Measurements from ENCODE around the gene SHROOM4. TPM values are rescaled to one million over a fixed set of nuclear protein-coding genes. Genes with fewer than 3 reads are reported as not detected.

The SHROOM4 gene
- total RNA-seq, 6 experiments from 2014 or later, result 0.55 to 2.0 (median 1.2) TPM

DNA sequence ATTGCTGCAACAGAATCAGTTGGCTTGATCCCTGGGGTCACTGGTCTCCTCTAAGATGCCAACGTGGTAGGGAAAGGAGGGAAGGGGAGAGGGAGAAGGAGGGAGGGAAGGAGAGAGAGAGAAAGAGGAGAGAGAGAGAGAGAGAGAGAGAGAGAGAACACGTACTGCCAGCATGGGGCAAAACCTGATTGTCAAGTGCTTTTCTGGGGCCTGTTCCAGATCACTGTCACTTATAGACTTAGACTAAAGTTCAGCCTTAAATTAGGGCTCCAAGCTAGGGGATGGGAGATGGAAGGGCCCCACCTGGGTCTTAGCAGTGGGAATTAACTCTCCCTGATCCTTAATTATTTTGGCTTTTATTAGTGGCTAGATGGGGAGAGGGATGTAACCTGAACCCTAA is 12.9 kb downstream of the SHROOM4 start:
- H3K4me3 ChIP-seq, result no peak overlapping the region
- intact Hi-C loops (cut with DNase I), result no loop called here
- TF ChIP-seq POLR2A (IDR thresholded peaks at IDR 0.05), result no peak
- TF ChIP-seq, protein P1, sequence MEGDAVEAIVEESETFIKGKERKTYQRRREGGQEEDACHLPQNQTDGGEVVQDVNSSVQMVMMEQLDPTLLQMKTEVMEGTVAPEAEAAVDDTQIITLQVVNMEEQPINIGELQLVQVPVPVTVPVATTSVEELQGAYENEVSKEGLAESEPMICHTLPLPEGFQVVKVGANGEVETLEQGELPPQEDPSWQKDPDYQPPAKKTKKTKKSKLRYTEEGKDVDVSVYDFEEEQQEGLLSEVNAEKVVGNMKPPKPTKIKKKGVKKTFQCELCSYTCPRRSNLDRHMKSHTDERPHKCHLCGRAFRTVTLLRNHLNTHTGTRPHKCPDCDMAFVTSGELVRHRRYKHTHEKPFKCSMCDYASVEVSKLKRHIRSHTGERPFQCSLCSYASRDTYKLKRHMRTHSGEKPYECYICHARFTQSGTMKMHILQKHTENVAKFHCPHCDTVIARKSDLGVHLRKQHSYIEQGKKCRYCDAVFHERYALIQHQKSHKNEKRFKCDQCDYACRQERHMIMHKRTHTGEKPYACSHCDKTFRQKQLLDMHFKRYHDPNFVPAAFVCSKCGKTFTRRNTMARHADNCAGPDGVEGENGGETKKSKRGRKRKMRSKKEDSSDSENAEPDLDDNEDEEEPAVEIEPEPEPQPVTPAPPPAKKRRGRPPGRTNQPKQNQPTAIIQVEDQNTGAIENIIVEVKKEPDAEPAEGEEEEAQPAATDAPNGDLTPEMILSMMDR (IDR thresholded peaks at IDR 0.05), result no peak
- no peak for DNase-seq
- WGBS (ENCODE audit: insufficient coverage, low coverage, low lambda C conversion rate, missing lambda C conversion rate), result 5% methylated on average over 2 of the region's 2 CpGs
- no peaks in the 10 kb centered on the region for H3K27me3 ChIP-seq
- H3K27ac ChIP-seq, result no peak overlapping the region
- H3K36me3 ChIP-seq, result no peaks in the 10 kb centered on the region
- H3K9me3 ChIP-seq, result no peaks in the 10 kb centered on the region
- no peak for ATAC-seq
- H3K4me1 ChIP-seq, result no peaks in the 10 kb centered on the region

DNA sequence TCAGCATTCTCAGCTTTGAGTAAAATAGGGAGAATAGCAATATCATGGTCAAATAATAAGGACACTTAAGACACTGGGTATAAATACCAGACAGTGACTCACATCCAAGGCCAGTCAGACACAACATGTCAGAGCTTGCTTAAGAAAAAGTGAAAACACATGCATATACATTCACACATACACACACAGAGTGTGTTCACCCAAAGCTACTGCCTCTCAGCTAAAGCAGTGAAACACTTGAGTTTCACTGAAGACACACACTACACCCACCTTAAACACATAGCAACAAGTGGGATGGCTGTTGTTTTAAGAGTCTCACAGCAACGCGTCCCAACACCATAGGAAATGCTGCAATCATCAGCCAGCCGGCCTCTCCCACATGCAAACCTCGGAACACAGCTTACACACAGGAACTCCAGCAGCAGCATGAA is 14.4 kb downstream of the SHROOM4 start:
- Histone ChIP-seq H3K4me1 (no peaks in the 10 kb centered on the region), H3K27me3 (no peaks in the 10 kb centered on the region), H3K27ac (no peak overlapping the region), H3K9me3 (no peaks in the 10 kb centered on the region), H3K4me3 (no peak overlapping the region), H3K36me3 (no peaks in the 10 kb centered on the region)
- WGBS (ENCODE audit: insufficient coverage, low coverage, low lambda C conversion rate, missing lambda C conversion rate), result 29% methylated on average over 4 of the region's 4 CpGs
- TF ChIP-seq, protein P1 (IDR thresholded peaks at IDR 0.05), result no peak
- no peak for TF ChIP-seq POLR2A (IDR thresholded peaks at IDR 0.05)
- DNase-seq (no peak), ATAC-seq (no peak)
- intact Hi-C loops (cut with DNase I), result no loop called here

DNA sequence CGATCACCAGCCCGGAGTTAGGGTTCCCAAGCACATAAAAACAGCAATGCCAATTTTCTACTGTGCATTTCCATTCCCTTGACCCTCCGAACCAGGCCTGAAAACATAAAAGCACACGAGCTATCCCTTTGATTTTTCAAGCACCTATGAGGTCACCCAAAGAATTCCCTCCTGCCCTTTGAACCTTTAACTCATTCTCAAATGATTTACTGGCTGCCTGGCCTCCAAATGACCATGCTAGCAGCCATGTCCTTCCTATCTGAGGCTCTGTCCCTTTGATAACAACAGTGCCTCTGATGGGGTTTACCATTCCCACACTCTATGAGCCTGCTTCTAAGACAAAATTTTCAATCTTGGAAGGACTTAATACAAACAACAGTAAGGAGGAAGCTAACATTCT is 15.2 kb downstream of the SHROOM4 start:
- DNase-seq, result no peak
- 41% methylated on average over 4 of the region's 4 CpGs for WGBS (ENCODE audit: insufficient coverage, low coverage, low lambda C conversion rate, missing lambda C conversion rate)
- H3K9me3 ChIP-seq, result no peaks in the 10 kb centered on the region

DNA sequence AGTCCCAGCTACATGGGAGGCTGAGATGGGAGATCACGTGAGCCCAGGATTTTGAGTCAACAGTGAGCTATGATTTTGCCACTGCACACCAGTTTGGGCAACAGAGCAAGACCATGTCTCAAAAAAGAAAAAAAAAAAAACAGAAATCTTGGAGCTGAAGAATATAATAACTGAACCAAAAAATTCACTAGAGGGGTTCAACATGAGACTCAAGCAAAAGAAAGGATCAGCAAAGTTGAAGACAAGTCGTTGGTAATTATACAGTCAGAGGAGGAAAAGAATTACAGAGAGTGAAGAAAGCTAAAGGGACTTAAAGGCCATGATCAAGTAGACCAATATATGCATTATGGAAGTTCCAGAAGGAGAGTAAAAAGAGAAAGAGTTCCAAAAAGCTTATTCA is 26.9 kb downstream of the SHROOM4 start:
- Histone ChIP-seq H3K36me3 (no peaks in the 10 kb centered on the region), H3K27ac (no peak overlapping the region), H3K9me3 (peaks cover 0 to 5% (median 0%) of the 10 kb centered on the region in 4 donors), H3K4me1 (no peaks in the 10 kb centered on the region), H3K27me3 (peaks cover 0 to 7% of the 10 kb centered on the region in 2 donors), H3K4me3 (no peak overlapping the region)
- intact Hi-C loops (cut with DNase I), result no loop called here
- WGBS (ENCODE audit: insufficient coverage, low coverage, low lambda C conversion rate, missing lambda C conversion rate), result 49% methylated on average over 2 of the region's 2 CpGs
- no peak for DNase-seq
- TF ChIP-seq POLR2A (IDR thresholded peaks at IDR 0.05), result no peak
- TF ChIP-seq, protein P1 (IDR thresholded peaks at IDR 0.05), result no peak
- ATAC-seq, result no peak

More for the DNA sequence above, 15.2 kb downstream of the SHROOM4 start:
- Histone ChIP-seq H3K27me3 (no peaks in the 10 kb centered on the region), H3K4me1 (no peaks in the 10 kb centered on the region), H3K4me3 (no peak overlapping the region), H3K36me3 (no peaks in the 10 kb centered on the region), H3K27ac (no peak overlapping the region)
- TF ChIP-seq POLR2A (IDR thresholded peaks at IDR 0.05), result no peak
- TF ChIP-seq, protein P1 (IDR thresholded peaks at IDR 0.05), result no peak
- ATAC-seq, result peak in 3 of 4 donors; percentile 11 to 81 (median 29)
- intact Hi-C loops (cut with DNase I), result no loop called here

DNA sequence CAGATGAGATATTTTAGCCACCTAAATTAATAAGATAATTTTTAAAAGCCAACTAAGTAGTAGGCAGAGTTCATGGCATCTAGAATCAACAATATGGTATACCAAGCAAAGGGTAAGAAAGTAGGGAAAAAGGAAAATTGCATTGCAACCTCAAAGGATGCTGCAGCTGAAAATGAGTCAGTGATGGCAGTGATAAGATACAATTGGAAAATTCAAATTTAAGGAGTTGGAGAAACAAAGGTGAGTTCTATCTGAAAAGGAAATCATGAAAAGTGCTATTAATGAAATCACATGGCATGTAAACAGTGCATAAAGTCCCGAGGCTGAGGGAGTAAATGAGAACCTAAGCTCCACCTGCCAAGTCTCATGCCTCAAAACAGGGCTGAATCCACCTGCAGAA is 33.9 kb downstream of the SHROOM4 start:
- WGBS (ENCODE audit: insufficient coverage, low coverage, low lambda C conversion rate, missing lambda C conversion rate), result 27% methylated on average over 1 of the region's 1 CpG
- ATAC-seq (no peak), DNase-seq (no peak)
- Histone ChIP-seq H3K4me3 (no peak overlapping the region), H3K27ac (no peak overlapping the region), H3K9me3 (no peaks in the 10 kb centered on the region), H3K27me3 (no peaks in the 10 kb centered on the region), H3K36me3 (no peaks in the 10 kb centered on the region), H3K4me1 (no peaks in the 10 kb centered on the region)
- TF ChIP-seq, protein P1 (IDR thresholded peaks at IDR 0.05), result no peak
- TF ChIP-seq POLR2A (IDR thresholded peaks at IDR 0.05), result no peak
- intact Hi-C loops (cut with DNase I), result no loop called here

Data from right lobe of liver (tissue), 6 donors.